HG03280 (cell line): Measurements from ENCODE around the gene KCNAB3.
"Not testable (repeated sequence)": the region's sequence is repeated elsewhere in the genome, so short reads cannot be mapped to it uniquely, and the experiment has no call there.

Source experiments
- ATAC-seq: cut with Tn5 transposase; IDR thresholded peaks from one replicate; pipeline ENCODE4 v1.9.1; 2021; ENCODE audit warnings: mild to moderate bottlenecking, moderate library complexity; ENCODE audit not compliant: unreplicated experiment

The KCNAB3 gene

DNA sequence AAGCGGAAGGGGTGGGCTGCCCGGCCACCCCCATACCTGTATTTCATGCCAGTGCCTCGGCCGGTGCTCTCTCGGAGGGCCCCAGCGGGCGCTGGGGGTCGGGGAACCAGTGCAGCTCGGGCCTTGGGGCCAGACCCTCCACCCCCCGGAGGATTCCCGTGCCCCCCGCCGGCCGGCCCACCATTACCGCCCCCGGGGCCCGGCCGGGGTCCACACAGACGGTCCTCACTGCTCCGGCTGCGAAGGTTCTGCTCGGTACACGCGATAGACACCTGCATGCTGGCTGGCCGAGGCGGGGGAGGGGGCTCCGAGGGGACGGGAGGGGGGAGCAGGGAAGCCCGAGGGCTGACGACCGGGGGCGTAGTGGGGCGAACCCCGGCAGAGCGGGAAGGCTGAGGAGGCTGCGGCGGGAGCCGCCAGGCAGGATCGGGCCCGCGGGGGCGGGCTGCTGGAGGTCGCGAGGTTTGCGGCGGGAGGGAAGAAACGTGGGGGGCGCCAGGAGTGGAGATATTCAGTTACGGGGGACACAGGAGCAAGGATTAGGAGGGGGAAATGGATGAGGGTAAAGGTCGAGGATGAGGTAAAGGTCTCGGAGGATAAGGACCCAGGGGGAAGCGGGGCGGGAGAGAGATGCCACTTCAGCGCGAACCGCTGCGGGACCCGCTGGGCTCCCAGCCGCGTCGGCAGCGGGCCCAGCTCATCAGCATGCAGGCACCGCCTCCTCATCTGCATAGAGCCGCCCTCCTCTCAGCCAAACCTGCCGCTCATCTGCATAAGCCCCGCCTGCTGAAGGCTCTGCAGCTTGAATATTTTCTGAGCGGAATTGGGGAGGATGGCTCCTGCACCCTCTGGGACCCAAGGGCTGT is at the start of gene KCNAB3:
Gene KCNAB3, minus strand, starts transcription at position 699 of the 866 bp plus-strand sequence. Its CDS starts 421 bp downstream, at position 278.
- ATAC-seq: no peak

DNA sequence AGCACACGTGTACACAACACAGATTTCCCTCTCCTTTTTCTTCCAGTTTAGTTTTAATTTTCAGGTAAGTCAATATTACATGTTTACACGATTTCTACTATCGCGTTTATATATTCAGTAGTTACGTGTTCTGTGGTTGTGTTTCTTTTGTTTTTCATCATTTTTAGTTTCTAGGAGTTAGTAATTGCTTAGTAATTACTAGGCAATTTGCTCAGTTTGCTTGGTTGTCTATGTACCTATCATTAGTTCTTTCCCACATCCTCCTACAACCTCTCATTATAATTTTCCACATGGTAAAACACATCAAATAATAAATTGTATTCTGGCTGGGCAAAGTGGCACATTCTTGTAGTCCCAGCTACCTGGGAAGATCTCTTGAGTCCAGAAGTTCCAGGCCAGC is 48.1 kb upstream of the KCNAB3 start:
- no peak for ATAC-seq

DNA sequence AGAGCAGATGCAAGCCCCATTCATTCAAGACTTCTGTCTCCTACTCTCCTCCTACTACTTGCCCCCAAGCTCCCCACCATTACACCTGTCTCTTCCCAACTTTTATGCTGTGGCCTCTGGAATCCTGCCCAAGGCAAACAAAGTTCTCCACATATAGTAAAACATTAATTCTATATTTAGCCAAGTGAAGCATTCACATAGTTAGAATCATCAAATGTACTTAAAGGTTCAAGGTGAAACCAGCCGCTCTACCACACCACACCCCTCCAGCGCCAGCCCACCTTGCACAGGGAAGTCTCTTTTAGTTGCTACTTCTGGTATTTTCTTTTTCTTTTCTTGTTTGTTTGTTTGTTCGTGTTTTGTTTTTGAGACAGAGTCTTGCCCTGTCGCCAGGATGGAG is 47.4 kb upstream of the KCNAB3 start:
- no peak for ATAC-seq

DNA sequence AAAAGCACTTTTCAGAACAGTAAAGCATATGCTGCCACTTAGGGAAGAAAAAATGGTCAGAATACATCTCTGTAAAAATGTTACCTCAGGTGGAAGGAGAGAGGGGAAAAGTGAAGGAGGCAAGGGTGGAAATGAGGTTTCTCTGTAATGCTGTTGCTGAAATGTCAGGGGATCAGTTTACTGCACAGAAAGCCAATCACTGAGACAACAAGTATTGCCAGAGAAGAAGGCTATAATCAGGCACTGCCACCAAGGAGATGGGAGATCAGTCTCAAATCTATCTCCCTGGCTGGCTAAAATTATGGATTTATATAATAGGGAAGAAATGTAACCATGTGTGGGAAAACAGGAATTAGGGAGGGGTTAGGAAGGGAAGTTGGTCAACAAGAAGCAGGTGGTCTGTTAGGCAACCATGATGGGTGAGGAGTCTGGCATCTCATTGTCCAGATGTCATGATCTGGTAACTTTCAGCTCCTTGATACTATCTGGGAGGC is 45.0 kb upstream of the KCNAB3 start:
- ATAC-seq: no peak

DNA sequence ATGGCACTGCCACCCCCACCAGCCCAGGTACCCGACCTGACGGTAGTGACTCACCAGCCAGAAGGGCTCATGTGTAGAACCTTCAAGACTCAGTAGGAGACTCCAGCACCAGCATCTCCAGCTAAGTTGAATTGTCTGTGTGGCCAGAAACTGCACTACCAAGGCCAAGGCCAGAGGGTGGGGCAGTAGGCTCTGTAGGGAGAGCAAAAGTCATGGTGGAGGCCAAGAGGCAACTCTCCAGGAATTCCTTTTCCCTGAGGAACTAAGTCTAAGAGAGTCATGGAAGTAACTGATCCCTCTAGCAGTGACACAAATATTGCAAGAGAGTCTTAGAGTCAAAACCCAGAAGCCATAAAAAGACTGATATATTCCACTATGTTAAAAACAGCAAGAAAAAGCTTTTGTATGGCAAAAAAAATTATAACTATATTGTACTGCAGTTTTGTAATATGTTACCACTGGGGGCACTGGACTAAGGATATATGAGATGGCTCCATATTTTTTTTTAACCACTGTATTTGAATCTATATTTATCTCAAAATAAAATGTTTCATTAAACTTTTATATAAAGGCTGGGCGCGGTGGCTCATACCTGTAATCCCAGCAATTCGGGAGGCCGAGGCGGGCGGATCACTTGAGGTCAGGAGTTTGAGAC is 42.6 kb upstream of the KCNAB3 start:
- ATAC-seq: no peak

DNA sequence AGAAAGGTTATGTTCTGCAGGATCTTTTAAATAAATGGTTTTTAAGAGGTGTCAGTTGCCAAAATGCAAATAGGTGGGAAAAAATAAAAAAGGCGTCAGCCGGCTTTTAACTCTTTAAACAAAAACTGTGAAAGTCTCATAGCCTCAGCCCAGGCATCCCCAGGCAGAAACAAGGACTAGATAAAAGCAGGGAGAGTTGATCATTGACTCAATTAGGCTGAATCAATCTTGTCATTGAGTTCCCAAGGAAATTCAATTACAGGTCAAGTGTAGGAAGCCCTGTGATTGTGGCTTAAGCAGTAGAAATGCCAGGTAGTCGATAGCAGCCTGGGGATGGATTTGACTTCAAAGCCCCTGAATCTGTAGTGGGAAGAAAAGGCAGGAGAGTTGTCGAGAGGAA is 42.0 kb upstream of the KCNAB3 start:
- ATAC-seq: no peak

DNA sequence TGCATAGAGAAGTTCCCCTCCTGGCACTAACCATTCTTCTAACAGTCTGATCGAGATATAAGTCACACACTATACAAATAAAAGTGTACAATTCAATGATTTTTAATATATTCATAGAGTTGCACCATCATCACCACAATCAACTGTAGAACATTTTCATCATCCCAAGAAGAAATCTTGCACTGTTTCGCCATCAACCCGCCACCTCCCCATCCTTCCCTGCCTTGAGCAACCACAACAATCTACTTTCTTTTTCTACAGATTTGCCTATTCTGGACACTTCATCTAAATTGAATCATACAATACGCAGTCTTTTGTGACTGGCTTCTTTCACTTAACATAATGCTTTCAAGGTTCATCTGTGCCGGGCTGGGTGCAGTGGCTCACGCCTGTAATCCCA is 39.8 kb upstream of the KCNAB3 start:
- no peak for ATAC-seq

DNA sequence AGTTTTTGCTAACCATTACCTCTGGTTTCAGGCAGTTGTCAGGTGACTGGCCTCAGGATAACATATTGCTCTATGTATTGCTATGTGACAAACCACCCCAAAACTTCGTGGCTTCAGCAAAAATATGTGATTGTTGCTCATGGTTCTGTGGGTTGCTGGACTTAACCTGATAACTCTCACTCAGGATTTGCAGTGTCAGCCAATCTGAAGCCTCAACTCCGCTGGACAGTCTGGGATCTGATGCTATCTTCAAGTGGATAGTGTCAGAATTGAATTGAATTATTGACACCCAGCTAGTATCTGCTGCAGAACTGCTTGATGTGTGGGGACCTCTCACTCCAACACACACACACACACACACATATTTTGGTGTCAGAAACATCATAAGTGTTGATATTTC is 38.1 kb upstream of the KCNAB3 start:
- no peak for ATAC-seq

DNA sequence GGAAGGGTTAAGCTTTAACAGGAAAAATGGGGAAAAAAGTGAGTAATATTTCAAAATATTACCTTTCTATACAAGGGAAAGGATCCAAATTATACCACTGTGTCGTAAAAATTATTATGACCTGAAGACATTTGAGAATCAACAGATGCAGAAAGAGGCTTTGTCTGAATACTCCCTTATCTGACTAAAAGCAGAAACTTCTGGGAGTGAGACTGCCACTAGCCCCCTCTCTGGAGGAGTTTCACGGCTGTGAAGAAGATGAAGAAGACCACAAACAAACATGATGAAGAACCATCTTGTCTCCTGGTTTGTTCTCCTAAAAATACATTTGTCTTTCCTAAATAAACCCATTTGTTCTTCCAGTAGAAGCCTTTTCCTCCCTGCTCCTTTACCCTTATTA is 31.8 kb upstream of the KCNAB3 start:
- ATAC-seq: no peak

DNA sequence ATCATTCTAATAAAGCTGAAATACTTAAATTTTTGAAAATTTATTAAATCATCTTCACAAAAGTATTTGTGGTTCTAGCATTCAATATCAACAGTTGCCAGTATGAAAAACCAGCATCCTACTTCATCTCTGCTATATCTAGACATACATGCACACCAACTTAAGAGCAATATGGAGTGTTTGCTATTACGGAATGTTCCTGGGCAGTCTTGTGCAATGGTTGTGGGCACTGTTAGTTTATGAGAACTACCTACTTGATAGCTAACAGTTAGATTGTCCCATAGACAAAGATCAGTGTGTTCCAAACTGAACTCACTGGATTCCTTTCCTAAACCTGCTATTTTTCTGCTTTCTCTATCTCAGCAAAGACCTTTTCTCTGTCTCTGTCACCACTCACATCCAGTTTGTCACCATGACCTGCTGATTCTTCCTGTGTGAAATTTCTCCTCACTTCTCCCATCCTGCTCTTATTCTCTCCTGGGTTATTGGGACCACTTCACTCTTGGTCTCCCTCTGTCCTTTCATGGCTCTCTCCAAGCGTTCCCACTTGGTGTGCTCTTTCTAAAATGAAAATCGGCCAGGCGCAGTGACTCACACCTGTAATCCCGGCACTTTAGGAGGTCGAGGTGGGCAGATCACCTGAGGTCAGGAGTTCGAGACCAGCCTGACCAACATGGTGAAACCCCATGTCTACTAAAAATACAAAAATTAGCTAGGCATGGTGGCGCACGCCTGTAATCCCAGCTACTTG is 30.0 kb upstream of the KCNAB3 start:
- ATAC-seq: no peak

DNA sequence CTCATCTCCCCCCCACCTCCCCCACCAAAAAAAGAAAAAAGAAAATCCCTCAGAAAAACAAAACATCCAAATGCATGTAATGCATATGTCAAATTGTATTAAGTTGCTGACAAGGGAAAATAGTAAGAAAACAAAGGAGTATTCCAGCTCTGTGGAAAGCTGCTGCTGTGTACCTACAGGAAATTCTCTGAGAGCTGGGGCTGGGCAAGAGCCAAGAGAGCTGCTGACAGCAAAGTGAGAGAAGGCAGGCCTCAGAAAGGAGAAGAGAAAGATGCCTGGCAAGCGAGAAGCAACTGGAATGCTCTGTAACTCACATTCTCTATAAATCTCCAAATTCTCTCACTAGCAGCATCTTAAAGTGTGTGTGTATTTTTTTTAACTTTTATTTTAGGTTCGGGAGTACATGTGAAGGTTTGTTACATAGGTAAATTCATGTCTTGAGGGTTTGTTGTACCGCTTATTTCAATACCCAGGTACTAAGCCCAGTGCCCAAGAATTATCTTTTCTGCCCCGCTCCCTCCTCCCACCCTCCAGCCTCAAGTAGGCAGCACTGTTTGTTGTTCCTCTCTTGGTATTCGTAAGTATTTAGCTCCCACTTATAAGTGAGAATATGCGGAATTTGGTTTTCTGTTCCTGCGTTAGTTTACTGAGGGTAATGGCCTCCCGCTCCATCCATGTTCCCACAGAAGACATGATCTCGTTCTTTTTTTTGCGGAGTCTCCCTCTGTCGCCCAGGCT is 26.7 kb upstream of the KCNAB3 start:
- ATAC-seq: no peak

DNA sequence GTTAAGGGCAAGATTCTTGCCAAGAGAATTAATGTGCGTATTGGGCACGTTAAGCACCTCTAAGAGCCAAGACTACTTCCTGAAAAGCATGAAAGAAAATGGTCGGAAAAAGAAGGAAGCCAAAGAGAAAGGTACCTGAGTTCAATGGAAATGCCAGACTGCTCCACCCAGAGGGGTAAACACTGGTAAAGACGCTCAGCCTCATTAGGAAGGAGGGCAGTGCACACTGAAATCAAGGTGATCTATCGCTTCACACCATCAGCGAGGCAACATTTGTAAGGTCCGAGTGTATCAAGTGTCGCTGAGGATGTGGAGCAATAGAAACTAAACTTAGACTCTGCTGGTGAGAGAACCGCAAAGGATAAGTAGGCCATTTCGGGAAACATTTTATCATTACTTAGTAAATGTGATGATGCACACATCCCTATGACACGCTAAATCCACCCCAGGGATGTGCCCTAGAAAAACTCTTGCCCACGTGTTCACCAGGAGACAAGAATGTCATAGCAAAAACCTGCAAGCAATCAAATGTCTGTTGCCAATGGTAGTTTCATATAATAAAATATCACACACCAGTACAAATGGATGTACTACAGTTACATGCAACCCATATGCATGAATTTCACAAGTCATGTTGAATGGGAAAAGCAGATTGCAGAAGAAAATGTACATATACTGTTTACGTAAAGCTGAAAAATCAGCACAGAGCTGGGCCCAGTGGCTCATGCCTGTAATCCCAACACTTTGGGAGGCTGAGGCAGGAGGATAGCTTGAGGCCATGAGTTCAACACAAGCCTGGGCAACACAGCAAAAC is 26.0 kb upstream of the KCNAB3 start:
- ATAC-seq: no peak

DNA sequence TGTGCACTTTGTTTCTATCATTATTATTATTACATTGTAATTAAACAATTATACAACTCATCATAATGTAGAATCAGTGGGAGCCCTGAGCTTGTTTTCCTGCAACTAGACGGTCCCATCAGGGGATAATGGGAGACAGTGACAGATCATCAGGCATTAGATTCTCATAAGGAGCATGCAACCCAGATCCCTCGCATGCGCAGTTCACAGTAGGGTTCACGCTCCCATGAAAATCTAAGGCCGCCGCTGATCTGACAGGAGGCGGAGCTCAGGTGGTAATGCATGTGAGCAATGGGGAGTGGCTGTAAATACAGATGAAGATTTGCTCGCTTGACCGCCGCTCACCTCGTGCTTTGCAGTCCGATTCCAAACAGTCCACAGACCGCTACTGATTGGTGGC is 23.6 kb upstream of the KCNAB3 start:
- ATAC-seq: not testable (repeated sequence)

DNA sequence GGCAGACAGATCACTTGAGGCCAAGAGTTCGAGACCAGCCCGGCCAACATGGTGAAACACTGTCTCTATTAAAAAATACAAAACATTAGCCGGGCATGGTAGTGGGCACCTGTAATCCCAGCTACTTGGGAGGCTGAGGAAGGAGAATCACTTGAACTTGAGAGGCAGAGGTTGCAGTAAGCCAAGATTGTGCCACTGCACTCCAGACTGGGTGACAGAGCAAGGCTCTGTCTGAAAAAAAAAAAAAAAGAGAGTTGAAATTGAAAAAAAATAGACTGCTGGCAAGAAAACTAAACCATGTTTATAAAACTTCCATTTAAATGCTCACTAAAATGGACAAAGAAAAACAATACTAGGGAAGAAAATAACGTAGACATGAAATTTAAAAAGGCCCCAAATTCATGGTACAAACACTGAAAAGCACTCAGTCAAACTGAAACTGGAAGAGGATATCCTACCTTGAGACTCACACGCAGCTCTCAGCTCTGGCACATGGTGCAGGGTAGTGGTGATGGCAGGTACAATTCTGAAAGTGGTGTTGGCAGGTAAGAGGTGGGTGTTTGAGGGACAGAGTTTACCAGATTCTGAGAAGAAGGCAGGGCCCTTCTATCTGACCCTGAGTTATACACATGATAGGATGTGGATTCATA is 21.6 kb upstream of the KCNAB3 start:
- peak; percentile 59 for ATAC-seq

DNA sequence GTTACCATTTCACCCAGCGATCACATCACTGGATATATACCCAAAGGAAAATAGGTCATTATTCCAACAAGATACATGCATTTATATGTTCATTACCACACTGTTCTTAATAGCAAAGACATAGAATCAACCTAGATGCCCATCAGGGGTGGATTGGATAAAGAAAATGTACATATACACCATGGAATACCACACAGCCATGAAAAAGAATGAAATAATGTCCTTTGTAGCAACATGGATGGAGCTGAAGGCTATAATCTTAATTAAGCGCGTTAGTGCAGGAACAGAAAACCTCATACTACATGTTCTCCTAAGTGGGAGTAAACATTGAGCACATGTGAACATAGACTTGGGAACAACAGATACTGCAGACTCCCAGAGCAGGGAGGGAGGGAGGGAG is 20.9 kb upstream of the KCNAB3 start:
- ATAC-seq: no peak

DNA sequence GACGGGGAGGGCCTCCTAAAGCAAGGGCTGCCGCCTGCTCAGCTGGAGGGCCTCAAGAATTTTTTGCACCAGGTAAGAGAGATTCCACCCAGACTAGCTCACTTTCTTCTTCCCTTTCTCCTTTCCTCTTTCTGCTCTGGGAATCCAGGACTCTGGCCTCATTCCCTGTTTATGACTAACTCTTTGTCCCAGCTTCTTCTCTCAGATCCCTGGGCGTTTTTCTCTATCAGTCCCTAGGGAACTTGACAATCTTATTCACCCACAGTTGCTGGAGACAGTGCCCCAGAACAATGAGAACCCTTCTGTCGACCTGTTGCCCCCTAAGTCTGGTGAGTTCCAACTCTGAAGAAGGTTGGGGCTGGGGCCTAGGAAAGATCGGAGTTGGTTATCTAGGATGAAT is 18.0 kb upstream of the KCNAB3 start:
- ATAC-seq: no peak

DNA sequence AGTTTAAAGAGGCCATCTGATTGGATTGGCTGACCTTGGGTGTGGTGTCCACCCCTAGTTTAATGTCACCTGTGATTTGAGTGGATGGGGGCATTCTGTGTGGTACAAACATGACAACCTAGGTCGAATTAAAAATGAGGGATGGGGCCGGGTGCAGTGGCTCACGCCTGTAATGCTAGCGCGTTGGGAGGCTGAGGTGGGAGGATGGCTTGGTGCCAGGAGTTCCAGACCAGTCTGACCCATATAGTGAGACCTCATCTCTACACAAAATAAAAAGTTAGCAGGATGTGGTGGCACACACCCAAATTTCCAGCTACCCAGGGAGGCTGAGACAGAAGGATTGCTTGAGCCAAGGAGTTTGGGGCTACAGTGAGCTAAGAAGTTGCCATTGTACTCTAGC is 16.8 kb upstream of the KCNAB3 start:
- ATAC-seq: no peak

DNA sequence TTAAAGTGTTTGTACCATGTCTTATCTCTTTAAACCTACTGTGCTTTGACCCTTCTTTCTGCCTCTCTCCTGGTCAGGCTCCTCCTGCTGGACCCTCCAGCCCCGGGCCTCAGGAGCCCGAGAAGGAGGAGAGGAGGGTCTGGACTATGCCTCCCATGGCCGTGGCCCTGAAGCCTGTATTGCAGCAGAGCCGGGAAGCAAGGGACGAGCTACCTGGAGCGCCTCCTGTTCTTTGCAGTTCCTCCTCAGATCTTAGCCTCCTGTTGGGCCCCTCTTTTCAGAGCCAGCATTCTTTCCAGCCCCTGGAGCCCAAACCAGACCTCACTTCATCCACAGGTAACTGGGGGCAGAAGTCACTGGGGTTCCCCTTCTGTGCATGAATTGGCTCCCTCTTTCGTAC is 16.0 kb upstream of the KCNAB3 start:
- no peak for ATAC-seq

DNA sequence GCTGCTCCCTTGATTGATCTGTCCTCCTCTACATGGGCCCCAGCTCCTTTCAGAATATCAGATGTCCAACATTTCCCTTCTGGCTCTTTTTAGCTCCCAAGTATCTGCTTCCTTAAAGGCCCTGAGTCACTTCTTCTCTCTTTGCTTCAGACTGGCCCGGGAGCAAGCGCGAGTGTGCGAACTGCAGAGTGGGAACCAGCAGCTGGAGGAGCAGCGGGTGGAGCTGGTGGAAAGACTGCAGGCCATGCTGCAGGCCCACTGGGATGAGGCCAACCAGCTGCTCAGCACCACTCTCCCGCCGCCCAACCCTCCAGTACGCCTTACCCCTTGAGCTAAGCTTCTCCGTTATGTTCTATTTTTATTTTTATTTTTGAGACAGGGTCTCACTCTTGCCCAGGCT is 14.7 kb upstream of the KCNAB3 start:
- no peak for ATAC-seq

DNA sequence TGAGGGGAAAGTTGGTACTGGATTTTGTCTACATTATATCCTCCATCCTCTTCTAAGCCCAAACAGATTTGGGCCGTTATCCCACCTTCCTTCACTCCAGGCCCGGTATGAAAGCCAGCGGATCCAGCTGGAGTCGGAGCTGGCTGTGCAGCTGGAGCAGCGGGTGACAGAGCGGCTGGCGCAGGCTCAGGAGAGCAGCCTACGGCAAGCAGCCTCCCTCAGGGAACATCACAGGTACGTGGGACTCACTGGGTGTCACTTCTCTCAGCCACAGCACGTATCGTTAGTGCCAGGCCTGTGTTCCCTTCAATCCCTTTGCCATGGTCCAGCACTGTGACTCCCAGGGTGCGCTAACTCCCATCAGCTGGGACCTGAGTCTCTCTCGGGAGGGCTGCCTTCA is 13.6 kb upstream of the KCNAB3 start:
- ATAC-seq: no peak
